HPDE6-E6E7 (cell line): ENCODE data around the gene HTRA2.
"Not testable (repeated sequence)": the region's sequence is repeated elsewhere in the genome, so short reads cannot be mapped to it uniquely, and the experiment has no call there.

ENCODE experiments used
- DNase-seq: peaks from one replicate; pipeline ENCODE4 v3.0.0; 2011; ENCODE audit warnings: missing footprints; ENCODE audit errors: extremely low spot score

Gene HTRA2

GRCh38 chr2:74561022-74561421, 31.3 kb downstream of the HTRA2 start:
- not testable (repeated sequence) for DNase-seq

GRCh38 chr2:74562126-74562775, 32.5 kb downstream of the HTRA2 start:
- DNase-seq, result no peak

GRCh38 chr2:74564222-74564621, 34.5 kb downstream of the HTRA2 start:
- DNase-seq, result no peak

- no peak for DNase-seq
These were observed 36.5 kb downstream of the HTRA2 start for GRCh38 chr2:74566076-74566753.

DNA sequence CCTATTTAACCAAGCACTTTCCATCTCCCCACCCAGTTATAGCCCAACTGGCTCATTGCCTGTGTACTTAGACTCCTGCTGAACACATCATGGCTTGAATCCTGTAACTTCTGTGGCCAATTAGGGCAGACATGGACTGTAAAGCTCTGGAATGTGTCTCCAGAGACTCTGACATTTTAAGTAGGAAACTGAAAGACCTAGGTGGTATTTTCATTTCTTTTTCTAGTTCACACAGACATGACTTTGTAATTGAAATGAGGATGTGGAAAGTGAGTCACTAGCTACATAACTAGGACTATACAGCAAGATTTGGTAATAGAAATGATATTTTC, 37.0 kb downstream of the HTRA2 start:
- DNase-seq, result no peak

DNA sequence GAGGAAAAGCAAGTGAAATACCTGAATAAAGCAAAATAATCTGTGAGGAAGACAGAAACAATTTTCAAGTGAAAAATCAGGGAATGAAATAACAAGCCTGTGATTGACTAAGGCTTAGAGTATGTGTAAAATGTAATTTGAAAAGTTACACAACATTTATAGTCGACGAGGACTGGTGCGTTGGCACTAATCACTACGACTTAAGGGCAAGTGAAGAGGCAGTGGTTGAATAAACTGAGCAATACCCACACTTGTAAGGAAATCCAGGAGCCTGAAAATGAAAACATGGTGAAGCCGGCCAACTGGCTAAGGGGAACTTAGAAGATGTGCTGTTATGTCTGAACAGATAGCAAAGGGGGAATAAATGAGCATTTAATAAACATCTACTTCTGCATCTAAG, 38.1 kb downstream of the HTRA2 start:
- DNase-seq, result no peak

GRCh38 chr2:74569686-74570085, 40.0 kb downstream of the HTRA2 start:
- DNase-seq, result no peak

DNA sequence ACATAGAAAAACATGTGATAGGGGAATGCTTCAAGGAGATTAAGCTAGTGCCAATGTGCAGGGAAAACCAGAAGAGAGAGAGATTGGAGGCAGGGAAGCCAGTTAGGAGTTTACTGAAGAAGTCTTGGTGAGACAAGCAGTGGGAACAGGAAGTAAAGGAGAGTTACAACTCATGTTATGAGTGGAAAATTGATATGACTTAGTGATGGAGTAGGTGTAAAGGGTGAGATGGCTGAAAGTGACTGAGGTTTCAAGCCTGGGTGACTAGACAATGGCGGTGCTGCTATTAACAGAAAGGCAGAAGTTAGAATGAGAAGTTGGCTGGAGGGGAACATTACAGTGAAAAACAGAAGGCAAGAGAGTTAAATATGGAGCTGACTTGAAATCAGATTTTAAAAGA, 41.3 kb downstream of the HTRA2 start:
- no peak for DNase-seq

DNA sequence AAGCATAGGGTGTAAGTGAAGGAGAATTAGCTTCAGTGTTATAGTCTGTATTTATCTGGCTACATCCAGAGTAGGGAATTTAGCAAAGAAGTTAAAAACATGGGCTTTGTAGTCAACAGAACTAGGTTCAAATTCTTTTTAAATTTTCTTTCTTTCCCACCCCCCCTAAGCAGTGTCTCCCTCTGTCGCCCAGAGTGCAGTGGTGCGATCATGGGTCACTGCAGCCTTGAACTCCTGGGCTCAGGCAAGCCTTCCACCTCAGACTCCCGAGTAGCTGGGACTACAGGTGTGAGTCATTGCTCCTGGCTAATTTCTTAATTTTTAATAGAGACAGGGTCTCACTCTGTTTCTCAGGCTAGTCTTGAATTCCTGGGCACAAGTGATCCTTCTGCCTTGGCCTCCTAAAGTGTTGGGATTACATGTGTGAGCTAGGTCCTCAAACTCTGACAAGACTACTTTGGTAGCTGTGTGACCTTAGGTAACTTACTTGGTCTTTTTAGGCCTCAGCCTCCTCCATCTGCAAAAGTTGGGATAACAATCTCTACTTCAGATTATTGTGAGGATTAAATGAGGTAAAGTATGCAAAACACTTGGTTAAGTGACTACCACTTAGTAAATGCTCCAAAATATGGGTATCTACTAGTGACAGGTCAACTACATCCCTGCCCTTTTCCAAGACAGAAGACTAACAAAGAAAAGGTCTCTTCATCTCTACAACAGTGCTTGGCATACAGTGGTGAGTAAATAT, 42.6 kb downstream of the HTRA2 start:
- DNase-seq, result no peak

- DNase-seq, result peak; percentile 70
These were observed 44.2 kb downstream of the HTRA2 start for GRCh38 chr2:74573747-74574562.

DNA sequence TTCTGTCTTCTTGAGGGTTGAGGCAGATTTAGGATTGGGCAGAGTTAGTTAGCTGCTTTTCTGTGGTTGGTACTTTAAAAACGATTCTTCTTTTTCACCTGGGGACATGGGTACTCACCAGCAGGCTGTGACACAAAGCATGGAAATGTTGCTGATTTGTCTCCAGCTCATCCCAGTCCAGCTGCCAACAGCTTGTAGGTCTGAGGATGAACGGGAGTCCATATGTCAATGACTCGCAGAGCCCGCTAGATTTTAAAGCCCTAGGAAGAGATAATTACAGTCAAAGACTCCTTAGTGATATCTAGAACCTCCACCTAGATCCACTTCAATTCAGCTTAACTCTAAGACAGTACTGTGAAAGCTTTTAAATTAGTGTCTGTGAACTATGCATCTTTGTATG, 45.6 kb downstream of the HTRA2 start:
- no peak for DNase-seq

GRCh38 chr2:74576211-74576862, 46.6 kb downstream of the HTRA2 start:
- DNase-seq, result no peak

GRCh38 chr2:74576863-74577229, 47.1 kb downstream of the HTRA2 start:
- no peak for DNase-seq

DNA sequence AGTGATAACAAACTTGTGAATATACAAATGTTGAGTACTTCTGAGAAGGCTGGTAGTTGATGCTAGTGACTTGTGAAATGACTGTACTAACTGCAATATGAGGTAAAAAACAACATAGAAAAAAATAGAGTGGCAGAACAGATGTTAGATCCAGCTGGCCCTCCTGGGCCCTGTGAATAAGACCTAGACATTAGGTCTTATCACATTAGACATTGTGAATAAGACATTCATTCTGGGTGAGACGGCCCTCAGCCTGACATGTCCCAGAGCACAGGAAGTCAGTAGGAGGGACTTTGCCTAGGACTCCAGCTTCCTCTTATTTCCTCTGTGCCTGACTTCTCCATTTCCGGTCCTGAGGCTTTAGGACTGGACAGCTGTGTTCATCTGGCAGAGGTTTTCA, 47.7 kb downstream of the HTRA2 start:
- no peak for DNase-seq

GRCh38 chr2:74578408-74578807, 48.7 kb downstream of the HTRA2 start:
- DNase-seq, result no peak

DNA sequence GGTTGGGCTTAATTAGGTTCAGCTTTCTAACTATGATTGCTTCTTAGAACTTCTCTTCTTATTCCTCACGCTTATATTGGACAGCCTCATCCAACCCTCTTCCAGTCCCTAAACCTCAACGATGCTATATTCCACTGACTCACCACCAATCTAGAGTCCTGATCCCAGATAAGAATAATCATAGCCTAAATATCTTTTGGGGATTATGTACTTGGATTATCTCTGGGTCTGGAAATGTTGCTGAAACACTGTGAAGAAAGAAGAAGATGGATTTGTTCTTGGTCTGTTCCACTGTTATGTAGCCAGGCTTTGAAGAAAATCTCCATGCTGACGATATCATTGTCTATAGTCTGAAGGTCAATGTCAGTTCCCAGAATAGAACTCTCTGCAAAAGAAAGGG, 51.7 kb downstream of the HTRA2 start:
- no peak for DNase-seq

DNA sequence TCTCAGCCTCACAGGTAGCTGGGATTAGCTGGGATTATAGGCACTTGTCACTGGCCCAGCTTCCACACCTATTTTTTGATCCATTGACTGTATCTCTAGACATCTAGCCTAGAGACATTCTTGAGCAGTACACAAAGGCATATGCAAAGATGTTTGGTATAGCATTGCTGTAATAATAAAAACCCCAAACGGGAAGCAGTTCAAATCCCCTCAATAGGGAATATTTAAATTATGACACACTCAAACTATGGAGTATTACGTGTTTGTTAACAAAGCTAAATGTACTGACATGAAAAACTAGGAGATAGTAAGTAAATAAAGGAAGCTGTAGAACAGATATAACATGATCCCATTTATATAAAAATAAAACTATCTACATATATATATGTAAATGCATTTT, 52.5 kb downstream of the HTRA2 start:
- no peak for DNase-seq
